Duodenal mucosa (tissue), 2 donors: ENCODE results near the gene PKIG.

Experiments used
- H3K27ac ChIP-seq: one replicate; pipeline ENCODE4 v1.7.0; 2013; ENCODE audit warnings: low read depth, low read length
- H3K27me3 ChIP-seq, 2 donors: one replicate each; pipeline ENCODE4 v1.7.0; 2013; ENCODE audit warnings: low read length in 2 of 2, control low read depth in 1 of 2; ENCODE audit not compliant: insufficient read depth in 2 of 2, control insufficient read depth in 1 of 2
- H3K36me3 ChIP-seq, 2 donors: one replicate each; pipeline ENCODE4 v1.7.0; 2013; ENCODE audit warnings: low read length in 2 of 2, control low read depth in 1 of 2; ENCODE audit not compliant: insufficient read depth in 2 of 2, control insufficient read depth in 1 of 2
- H3K4me1 ChIP-seq, 2 donors: one replicate each; pipeline ENCODE4 v1.7.0; 2013; ENCODE audit warnings: low read length in 2 of 2, control low read depth in 1 of 2; ENCODE audit not compliant: insufficient read depth in 2 of 2, control insufficient read depth in 1 of 2
- H3K4me3 ChIP-seq, 2 donors: one replicate each; pipeline ENCODE4 v1.7.0; 2013; ENCODE audit warnings: low read length in 2 of 2, low read depth in 1 of 2
- H3K9ac ChIP-seq, 2 donors: one replicate each; pipeline ENCODE4 v1.7.0; 2013; ENCODE audit warnings: low read length in 2 of 2, low read depth in 1 of 2
- H3K9me3 ChIP-seq, 2 donors: one replicate each; pipeline ENCODE4 v1.7.0; 2013; ENCODE audit warnings: low read length in 2 of 2, control low read depth in 1 of 2; ENCODE audit not compliant: control insufficient read depth in 1 of 2

The PKIG gene

GRCh38 chr20:44633872-44634600 lies 51.7 kb downstream of the PKIG start:
- peaks cover 25 to 38% of the 10 kb centered on the region in 2 donors for H3K36me3 ChIP-seq
- no peaks in the 10 kb centered on the region for H3K27me3 ChIP-seq
- H3K9ac ChIP-seq = peak overlapping the region in 1 of 2 donors; percentile 18
- no peak overlapping the region for H3K4me3 ChIP-seq
- H3K9me3 ChIP-seq = no peaks in the 10 kb centered on the region
- peaks cover 30% of the 10 kb centered on the region in 2 donors for H3K4me1 ChIP-seq
- H3K27ac ChIP-seq = no peak overlapping the region

- Histone ChIP-seq H3K9me3 (no peaks in the 10 kb centered on the region), H3K36me3 (peaks cover 17 to 41% of the 10 kb centered on the region in 2 donors), H3K27me3 (no peaks in the 10 kb centered on the region), H3K4me1 (peaks cover 33 to 35% of the 10 kb centered on the region in 2 donors), H3K9ac (no peak overlapping the region), H3K4me3 (no peak overlapping the region), H3K27ac (no peak overlapping the region)
Measured at GRCh38 chr20:44635877-44636276, 53.5 kb downstream of the PKIG start.

GRCh38 chr20:44637042-44637441 lies 54.7 kb downstream of the PKIG start:
- peaks cover 7 to 33% of the 10 kb centered on the region in 2 donors for H3K36me3 ChIP-seq
- peaks cover 37 to 45% of the 10 kb centered on the region in 2 donors for H3K4me1 ChIP-seq
- H3K27ac ChIP-seq = no peak overlapping the region
- H3K27me3 ChIP-seq = no peaks in the 10 kb centered on the region
- no peak overlapping the region for H3K9ac ChIP-seq
- no peak overlapping the region for H3K4me3 ChIP-seq
- no peaks in the 10 kb centered on the region for H3K9me3 ChIP-seq

GRCh38 chr20:44637522-44638372 lies 55.4 kb downstream of the PKIG start:
- H3K27me3 ChIP-seq = no peaks in the 10 kb centered on the region
- H3K4me3 ChIP-seq = no peak overlapping the region
- no peak overlapping the region for H3K9ac ChIP-seq
- peaks cover 7 to 33% of the 10 kb centered on the region in 2 donors for H3K36me3 ChIP-seq
- no peaks in the 10 kb centered on the region for H3K9me3 ChIP-seq
- no peak overlapping the region for H3K27ac ChIP-seq
- peaks cover 44 to 52% of the 10 kb centered on the region in 2 donors for H3K4me1 ChIP-seq

- no peaks in the 10 kb centered on the region for H3K27me3 ChIP-seq
Measured at GRCh38 chr20:44640522-44640921, 58.1 kb downstream of the PKIG start.

GRCh38 chr20:44641325-44641724 lies 58.9 kb downstream of the PKIG start:
- Histone ChIP-seq H3K4me1 (peaks cover 57% of the 10 kb centered on the region in 2 donors), H3K9me3 (no peaks in the 10 kb centered on the region), H3K4me3 (no peak overlapping the region), H3K27me3 (no peaks in the 10 kb centered on the region), H3K9ac (no peak overlapping the region), H3K36me3 (peaks cover 0 to 15% of the 10 kb centered on the region in 2 donors), H3K27ac (no peak overlapping the region)

More at GRCh38 chr20:44640522-44640921, 58.1 kb downstream of the PKIG start:
- H3K9me3 ChIP-seq = no peaks in the 10 kb centered on the region
- H3K4me1 ChIP-seq = peaks cover 49 to 52% of the 10 kb centered on the region in 2 donors
- H3K9ac ChIP-seq = no peak overlapping the region
- peaks cover 0 to 18% of the 10 kb centered on the region in 2 donors for H3K36me3 ChIP-seq
- H3K27ac ChIP-seq = peak overlapping the region; percentile 35
- H3K4me3 ChIP-seq = no peak overlapping the region

- no peaks in the 10 kb centered on the region for H3K9me3 ChIP-seq
- peaks cover 58% of the 10 kb centered on the region in 2 donors for H3K4me1 ChIP-seq
- H3K36me3 ChIP-seq = peaks cover 0 to 8% of the 10 kb centered on the region in 2 donors
- H3K27me3 ChIP-seq = no peaks in the 10 kb centered on the region
- peak overlapping the region; percentile 77 for H3K27ac ChIP-seq
- H3K4me3 ChIP-seq = peak overlapping the region; percentile 43 to 45
- H3K9ac ChIP-seq = peak overlapping the region; percentile 40 to 54
Measured at GRCh38 chr20:44642203-44643153, 60.1 kb downstream of the PKIG start.

- peaks cover 0 to 9% of the 10 kb centered on the region in 2 donors for H3K36me3 ChIP-seq
- peak overlapping the region; percentile 17 for H3K27ac ChIP-seq
- no peaks in the 10 kb centered on the region for H3K27me3 ChIP-seq
- H3K4me3 ChIP-seq = peak overlapping the region; percentile 28 to 45
- H3K4me1 ChIP-seq = peaks cover 58 to 65% of the 10 kb centered on the region in 2 donors
- H3K9me3 ChIP-seq = no peaks in the 10 kb centered on the region
- peak overlapping the region; percentile 40 to 54 for H3K9ac ChIP-seq
Measured at GRCh38 chr20:44643154-44643519, 60.8 kb downstream of the PKIG start.

- Histone ChIP-seq H3K9ac (peak overlapping the region; percentile 40 to 54), H3K36me3 (peaks cover 0 to 10% of the 10 kb centered on the region in 2 donors), H3K27me3 (no peaks in the 10 kb centered on the region), H3K4me1 (peaks cover 63 to 71% of the 10 kb centered on the region in 2 donors), H3K27ac (peak overlapping the region; percentile 53), H3K9me3 (no peaks in the 10 kb centered on the region), H3K4me3 (peak overlapping the region; percentile 28 to 45)
Measured at GRCh38 chr20:44643596-44644229, 61.3 kb downstream of the PKIG start.
